Loucy (cell line): ENCODE results near the gene SEMA7A.

Experiments used
- H2AFZ ChIP-seq: fragments of 200-600 bp; sonication (generic); 2 replicates; pipeline ENCODE4 v1.6.0; 2016; ENCODE audit warnings: antibody characterized with exemption, mild to moderate bottlenecking, low read length, moderate library complexity
- H3F3A ChIP-seq: fragments of 200-600 bp; 2 replicates; pipeline ENCODE4 v1.6.0; 2016; ENCODE audit warnings: antibody characterized with exemption, low read depth, mild to moderate bottlenecking
- H3K27me3 ChIP-seq: fragments of 200-600 bp; sonication (generic); 2 replicates; pipeline ENCODE4 v1.6.1; 2014; ENCODE audit warnings: low read length, mild to moderate bottlenecking; ENCODE audit not compliant: insufficient read depth, poor library complexity, severe bottlenecking
- H3K36me3 ChIP-seq: fragments of 200-600 bp; sonication (generic); 2 replicates; pipeline ENCODE4 v1.6.1; 2016; ENCODE audit warnings: low read length; ENCODE audit not compliant: insufficient read depth
- H3K4me1 ChIP-seq: fragments of 200-600 bp; sonication (generic); 2 replicates; pipeline ENCODE4 v1.5.1; 2014; ENCODE audit warnings: low read length, mild to moderate bottlenecking; ENCODE audit not compliant: insufficient read depth, poor library complexity, severe bottlenecking
- H3K4me2 ChIP-seq: fragments of 200-600 bp; sonication (generic); 2 replicates; pipeline ENCODE4 v1.6.0; 2014; ENCODE audit warnings: antibody characterized with exemption, low read length, low read depth, mild to moderate bottlenecking; ENCODE audit not compliant: poor library complexity, severe bottlenecking
- H3K4me3 ChIP-seq: fragments of 200-600 bp; sonication (generic); 2 replicates; pipeline ENCODE4 v1.5.1; 2014; ENCODE audit warnings: low read length, mild to moderate bottlenecking, mixed read lengths; ENCODE audit not compliant: poor library complexity, severe bottlenecking
- H3K79me2 ChIP-seq: fragments of 200-600 bp; sonication (generic); 2 replicates; pipeline ENCODE4 v1.6.1; 2014; ENCODE audit warnings: low read length; ENCODE audit not compliant: insufficient read depth
- H3K9ac ChIP-seq: fragments of 200-600 bp; sonication (generic); 2 replicates; pipeline ENCODE4 v1.6.0; 2014; ENCODE audit warnings: mild to moderate bottlenecking, low read depth, low read length, moderate library complexity; ENCODE audit not compliant: poor library complexity, severe bottlenecking
- H3K9me2 ChIP-seq: fragments of 200-600 bp; sonication (generic); replicated peaks from 2 replicates; pipeline ENCODE4 v1.6.1; 2016; ENCODE audit warnings: low read depth, low read length, mixed read lengths
- H3K9me3 ChIP-seq: fragments of 200-600 bp; sonication (generic); 2 replicates; pipeline ENCODE4 v1.6.1; 2014; ENCODE audit warnings: mild to moderate bottlenecking, antibody characterized with exemption, low read length, low read depth; ENCODE audit not compliant: insufficient read depth
- H4K20me1 ChIP-seq: fragments of 200-600 bp; sonication (generic); 2 replicates; pipeline ENCODE4 v1.6.0; 2014; ENCODE audit warnings: antibody characterized with exemption, low read length, mild to moderate bottlenecking; ENCODE audit not compliant: insufficient read depth, poor library complexity, severe bottlenecking
- EZH2phosphoT487 ChIP-seq: fragments of 200-600 bp; IDR thresholded peaks from 2 replicates; pipeline ENCODE4 v1.6.1; 2018; ENCODE audit warnings: antibody characterized with exemption, mild to moderate bottlenecking, moderate library complexity, borderline replicate concordance
- TF ChIP-seq, protein P1 (sequence below): fragments of 200-600 bp; sonication (generic); conservative IDR thresholded peaks from 2 replicates; pipeline ENCODE4 v1.5.1; 2014; ENCODE audit warnings: mild to moderate bottlenecking, antibody characterized with exemption, low read length

SEMA7A gene

GRCh38 chr15:74406992-74407705 lies 26.6 kb downstream of the SEMA7A start:
- TF ChIP-seq, protein P1, sequence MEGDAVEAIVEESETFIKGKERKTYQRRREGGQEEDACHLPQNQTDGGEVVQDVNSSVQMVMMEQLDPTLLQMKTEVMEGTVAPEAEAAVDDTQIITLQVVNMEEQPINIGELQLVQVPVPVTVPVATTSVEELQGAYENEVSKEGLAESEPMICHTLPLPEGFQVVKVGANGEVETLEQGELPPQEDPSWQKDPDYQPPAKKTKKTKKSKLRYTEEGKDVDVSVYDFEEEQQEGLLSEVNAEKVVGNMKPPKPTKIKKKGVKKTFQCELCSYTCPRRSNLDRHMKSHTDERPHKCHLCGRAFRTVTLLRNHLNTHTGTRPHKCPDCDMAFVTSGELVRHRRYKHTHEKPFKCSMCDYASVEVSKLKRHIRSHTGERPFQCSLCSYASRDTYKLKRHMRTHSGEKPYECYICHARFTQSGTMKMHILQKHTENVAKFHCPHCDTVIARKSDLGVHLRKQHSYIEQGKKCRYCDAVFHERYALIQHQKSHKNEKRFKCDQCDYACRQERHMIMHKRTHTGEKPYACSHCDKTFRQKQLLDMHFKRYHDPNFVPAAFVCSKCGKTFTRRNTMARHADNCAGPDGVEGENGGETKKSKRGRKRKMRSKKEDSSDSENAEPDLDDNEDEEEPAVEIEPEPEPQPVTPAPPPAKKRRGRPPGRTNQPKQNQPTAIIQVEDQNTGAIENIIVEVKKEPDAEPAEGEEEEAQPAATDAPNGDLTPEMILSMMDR = no peak
- no peak for TF ChIP-seq EZH2phosphoT487
- no peak overlapping the region for H3K4me3 ChIP-seq
- H2AFZ ChIP-seq = no peak overlapping the region
- no peaks in the 10 kb centered on the region for H4K20me1 ChIP-seq
- peaks cover 23% of the 10 kb centered on the region; the same call in 1 of the 2 replicates for H3K36me3 ChIP-seq
- no peaks in the 10 kb centered on the region for H3K27me3 ChIP-seq
- peaks cover 24% of the 10 kb centered on the region for H3K4me1 ChIP-seq
- no peak overlapping the region for H3K4me2 ChIP-seq
- no peak overlapping the region for H3K9ac ChIP-seq
- H3K79me2 ChIP-seq = no peaks in the 10 kb centered on the region
- H3K9me3 ChIP-seq = no peaks in the 10 kb centered on the region
- H3K9me2 ChIP-seq = no peaks in the 10 kb centered on the region
- H3F3A ChIP-seq = no peaks in the 10 kb centered on the region

DNA sequence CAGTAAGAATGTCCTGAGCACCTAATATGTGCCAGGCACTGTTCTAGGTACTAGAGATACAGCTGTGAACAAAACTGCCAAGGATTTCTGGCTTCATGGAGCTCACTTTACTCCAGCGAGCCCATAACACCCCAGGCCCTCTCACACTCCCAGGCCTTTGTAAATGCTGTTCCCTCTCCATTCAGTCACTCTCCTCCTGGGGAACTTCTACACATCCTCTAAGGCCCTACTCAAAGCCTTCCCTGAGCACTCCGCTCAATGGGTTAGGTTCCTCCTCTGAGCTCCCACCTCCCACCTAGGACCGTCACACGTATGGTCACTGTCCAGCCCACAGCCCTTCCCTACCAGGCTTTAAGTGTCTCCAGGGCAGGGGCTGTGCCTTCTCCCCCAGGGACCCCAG lies 27.2 kb downstream of the SEMA7A start:
- Histone ChIP-seq H3K27me3 (no peaks in the 10 kb centered on the region), H3K79me2 (no peaks in the 10 kb centered on the region)

GRCh38 chr15:74405823-74406222 lies 27.9 kb downstream of the SEMA7A start:
- Histone ChIP-seq H3F3A (no peaks in the 10 kb centered on the region), H3K4me3 (no peak overlapping the region), H4K20me1 (no peaks in the 10 kb centered on the region), H3K36me3 (peaks cover 10% of the 10 kb centered on the region; the same call in 1 of the 2 replicates), H3K9me2 (no peaks in the 10 kb centered on the region), H3K4me1 (peaks cover 37% of the 10 kb centered on the region), H3K79me2 (no peaks in the 10 kb centered on the region), H3K4me2 (no peak overlapping the region), H3K27me3 (no peaks in the 10 kb centered on the region), H2AFZ (no peak overlapping the region), H3K9me3 (no peaks in the 10 kb centered on the region), H3K9ac (no peak overlapping the region)
- TF ChIP-seq EZH2phosphoT487 = no peak
- TF ChIP-seq, protein P1 = no peak

More for the DNA sequence above, 27.2 kb downstream of the SEMA7A start:
- Histone ChIP-seq H2AFZ (no peak overlapping the region), H3K4me1 (peaks cover 30% of the 10 kb centered on the region), H3F3A (no peaks in the 10 kb centered on the region), H4K20me1 (no peaks in the 10 kb centered on the region), H3K9me3 (no peaks in the 10 kb centered on the region), H3K9me2 (no peaks in the 10 kb centered on the region), H3K4me2 (no peak overlapping the region), H3K9ac (no peak overlapping the region), H3K36me3 (peaks cover 17% of the 10 kb centered on the region; the same call in 1 of the 2 replicates), H3K4me3 (no peak overlapping the region)
- no peak for TF ChIP-seq EZH2phosphoT487
- TF ChIP-seq, protein P1 = no peak
